Astrocyte (in vitro differentiated cells and primary cell): ENCODE data around the gene TOR1AIP2.

ENCODE experiments used
- EZH2 ChIP-seq: IDR thresholded peaks from 2 replicates; pipeline ENCODE4 v1.6.1; 2012; ENCODE audit warnings: mild to moderate bottlenecking, low read length, inconsistent platforms; ENCODE audit not compliant: insufficient read depth
- TF ChIP-seq, protein P1 (sequence below): IDR thresholded peaks from 2 replicates; pipeline ENCODE4 v1.5.1; 2011; ENCODE audit warnings: low read depth, mild to moderate bottlenecking, inconsistent platforms, low read length, moderate library complexity; ENCODE audit not compliant: insufficient read depth

DNA sequence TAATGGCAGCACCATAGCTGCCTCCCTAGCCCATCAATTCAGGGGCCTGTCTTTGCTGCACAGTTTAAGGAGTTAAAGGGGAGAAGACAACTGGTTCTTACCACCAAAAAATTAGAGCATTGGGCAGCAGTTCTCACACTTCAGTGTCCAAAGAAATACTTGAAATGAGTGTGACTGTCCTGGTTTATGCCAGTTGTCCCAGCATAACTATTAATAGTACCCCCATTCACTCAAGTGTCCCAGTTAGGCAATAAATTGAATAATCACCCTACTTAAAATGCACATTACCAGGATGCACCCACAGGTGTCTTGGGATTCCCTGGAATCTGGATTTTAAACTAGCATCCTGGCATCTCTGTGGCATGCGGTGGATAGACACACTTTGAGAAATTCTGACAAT, 83.5 kb downstream of the TOR1AIP2 start:
- TF ChIP-seq, protein P1, sequence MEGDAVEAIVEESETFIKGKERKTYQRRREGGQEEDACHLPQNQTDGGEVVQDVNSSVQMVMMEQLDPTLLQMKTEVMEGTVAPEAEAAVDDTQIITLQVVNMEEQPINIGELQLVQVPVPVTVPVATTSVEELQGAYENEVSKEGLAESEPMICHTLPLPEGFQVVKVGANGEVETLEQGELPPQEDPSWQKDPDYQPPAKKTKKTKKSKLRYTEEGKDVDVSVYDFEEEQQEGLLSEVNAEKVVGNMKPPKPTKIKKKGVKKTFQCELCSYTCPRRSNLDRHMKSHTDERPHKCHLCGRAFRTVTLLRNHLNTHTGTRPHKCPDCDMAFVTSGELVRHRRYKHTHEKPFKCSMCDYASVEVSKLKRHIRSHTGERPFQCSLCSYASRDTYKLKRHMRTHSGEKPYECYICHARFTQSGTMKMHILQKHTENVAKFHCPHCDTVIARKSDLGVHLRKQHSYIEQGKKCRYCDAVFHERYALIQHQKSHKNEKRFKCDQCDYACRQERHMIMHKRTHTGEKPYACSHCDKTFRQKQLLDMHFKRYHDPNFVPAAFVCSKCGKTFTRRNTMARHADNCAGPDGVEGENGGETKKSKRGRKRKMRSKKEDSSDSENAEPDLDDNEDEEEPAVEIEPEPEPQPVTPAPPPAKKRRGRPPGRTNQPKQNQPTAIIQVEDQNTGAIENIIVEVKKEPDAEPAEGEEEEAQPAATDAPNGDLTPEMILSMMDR = no peak
- no peak for TF ChIP-seq EZH2
